HCEC 1CT (cell line): ENCODE data around the gene RMND1.
"Not testable (repeated sequence)": the region's sequence is repeated elsewhere in the genome, so short reads cannot be mapped to it uniquely, and the experiment has no call there.

Experiments
- DNase-seq: peaks from one replicate; pipeline ENCODE4 v3.0.0-alpha.2; 2017

The RMND1 gene

DNA sequence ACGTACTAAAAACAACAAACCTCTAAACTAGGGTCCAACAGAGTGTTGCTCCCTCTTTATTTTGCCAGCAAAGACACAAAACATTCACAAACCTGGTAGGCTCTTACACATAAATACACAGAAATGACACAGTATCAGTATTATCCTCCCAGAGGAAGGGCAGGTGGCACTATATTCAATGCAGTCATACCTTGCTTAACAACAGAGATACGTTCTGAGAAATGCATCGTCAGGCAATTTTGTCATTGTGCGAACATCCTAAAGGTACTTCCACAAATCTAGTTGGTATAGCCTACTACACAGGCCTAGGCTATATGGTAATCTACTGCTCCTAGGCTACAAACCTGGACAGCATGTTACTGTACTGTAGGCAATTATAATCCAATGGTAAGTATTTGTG lies 70.2 kb downstream of the RMND1 start:
- DNase-seq: no peak

DNA sequence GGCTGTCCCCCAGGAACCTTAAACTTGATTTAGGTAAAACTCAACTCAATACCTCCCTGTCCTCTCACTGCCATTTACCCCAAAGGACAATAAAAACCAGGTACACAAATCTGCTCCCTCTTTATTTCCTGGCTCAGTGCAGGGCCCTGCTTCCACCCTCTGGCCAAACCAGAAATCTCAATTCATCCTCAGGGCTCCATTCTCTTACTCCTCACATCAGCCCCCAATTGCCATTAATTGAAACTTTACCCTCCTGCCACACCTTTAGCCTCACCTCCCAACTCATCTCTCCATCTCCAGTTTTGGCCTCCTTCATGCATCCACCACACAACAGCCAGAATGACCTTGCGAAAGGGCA lies 71.1 kb downstream of the RMND1 start:
- no peak for DNase-seq

DNA sequence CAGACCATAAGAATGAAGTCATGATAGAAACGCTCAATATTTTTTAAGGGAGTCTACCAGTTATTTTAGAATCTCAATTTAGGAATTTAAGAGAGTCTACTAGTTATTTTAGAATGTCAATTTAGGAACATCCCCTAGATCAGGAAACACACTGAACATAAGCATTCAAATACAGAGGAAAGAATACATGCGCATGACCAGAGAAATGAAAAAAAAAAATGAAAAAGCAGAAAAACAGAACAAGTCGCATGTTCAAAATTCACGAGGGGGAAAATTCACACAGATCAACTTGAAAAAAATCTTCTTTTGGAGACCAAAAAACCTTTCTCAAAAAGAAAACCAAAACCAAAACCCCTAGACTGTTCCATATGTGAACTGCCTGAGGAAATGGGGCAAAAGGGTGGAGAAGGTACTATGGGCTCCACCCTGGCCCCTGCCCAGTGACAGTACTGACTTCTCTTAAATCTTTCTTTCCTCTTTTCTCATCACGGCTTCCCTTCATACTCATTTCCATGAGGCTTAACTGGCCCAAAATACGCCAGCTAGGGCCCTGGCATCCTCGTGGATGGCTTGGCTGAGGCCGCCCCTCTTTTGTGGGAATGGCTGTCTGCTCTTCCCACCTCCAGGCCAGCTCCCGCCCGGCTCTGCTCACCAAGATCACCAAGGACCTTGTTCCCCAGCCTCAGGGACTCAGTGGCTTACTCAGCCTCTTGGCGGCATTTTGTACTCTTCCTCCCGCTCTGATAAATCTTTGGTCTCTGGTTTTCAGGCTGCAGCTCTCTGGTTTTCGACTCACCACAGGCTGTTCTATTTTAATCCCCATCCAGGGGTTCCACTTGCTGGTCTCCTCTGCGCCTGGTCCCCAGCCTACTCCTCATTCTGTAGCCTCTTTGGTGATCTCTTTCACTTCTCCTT lies 71.7 kb downstream of the RMND1 start:
- DNase-seq: no peak

- no peak for DNase-seq
Measured at GRCh38 chr6:151377095-151377494, 74.8 kb downstream of the RMND1 start.

DNA sequence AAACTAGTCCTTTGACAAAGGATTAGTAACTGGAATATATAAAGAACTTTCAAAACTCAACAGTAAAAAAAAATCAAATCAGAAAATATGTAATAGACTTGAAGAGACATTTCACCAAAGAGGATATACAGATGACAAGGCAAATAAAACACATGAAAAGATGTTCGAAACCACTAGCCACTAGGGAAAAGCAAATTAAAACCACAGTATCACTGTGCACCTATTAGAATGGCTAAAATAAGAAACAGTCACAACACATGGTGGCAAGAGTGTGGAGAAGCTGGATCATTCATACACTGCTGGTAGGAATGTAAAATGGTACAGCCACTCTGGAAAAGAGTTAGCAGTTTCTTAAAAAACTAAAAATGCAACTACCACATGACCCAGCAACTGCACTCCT lies 75.5 kb downstream of the RMND1 start:
- DNase-seq: no peak

- no peak for DNase-seq
Measured at GRCh38 chr6:151375833-151376232, 76.1 kb downstream of the RMND1 start.

GRCh38 chr6:151374036-151374683 lies 77.8 kb downstream of the RMND1 start:
- no peak for DNase-seq

- no peak for DNase-seq
Measured at GRCh38 chr6:151372164-151372563, 79.8 kb downstream of the RMND1 start.

DNA sequence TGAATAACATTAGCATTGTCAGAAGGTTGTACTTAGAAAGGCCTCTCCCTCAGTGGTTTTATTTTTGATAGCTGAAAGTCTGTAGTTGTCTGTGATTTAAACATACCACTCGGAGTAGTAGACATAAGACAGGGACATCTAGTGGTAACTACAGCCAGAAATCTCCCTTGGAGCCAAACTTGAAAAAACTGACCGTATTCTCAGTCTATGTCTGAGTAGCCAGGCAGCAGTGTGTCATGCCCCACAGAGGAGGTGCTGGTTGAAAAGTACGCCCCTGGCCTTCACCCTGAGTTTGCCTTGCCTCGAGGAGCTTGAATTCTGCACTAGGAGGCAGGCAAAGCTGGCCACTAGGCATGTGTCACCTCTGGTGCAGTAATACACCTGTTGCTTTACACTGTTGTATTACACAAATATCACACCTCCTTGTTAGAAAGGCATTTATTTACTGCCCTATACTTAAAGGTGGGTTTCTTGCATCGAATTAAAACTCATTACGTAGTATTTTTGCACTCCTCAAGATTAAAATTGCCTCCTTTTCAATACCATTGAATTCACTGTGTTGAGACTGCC lies 81.3 kb downstream of the RMND1 start:
- DNase-seq: no peak

GRCh38 chr6:151365233-151365632 lies 86.7 kb downstream of the RMND1 start:
- no peak for DNase-seq

GRCh38 chr6:151359486-151359885 lies 92.4 kb downstream of the RMND1 start:
- DNase-seq: no peak

- DNase-seq: no peak
Measured at GRCh38 chr6:151358475-151358874, 93.5 kb downstream of the RMND1 start.

GRCh38 chr6:151357758-151358436 lies 94.0 kb downstream of the RMND1 start:
- no peak for DNase-seq

DNA sequence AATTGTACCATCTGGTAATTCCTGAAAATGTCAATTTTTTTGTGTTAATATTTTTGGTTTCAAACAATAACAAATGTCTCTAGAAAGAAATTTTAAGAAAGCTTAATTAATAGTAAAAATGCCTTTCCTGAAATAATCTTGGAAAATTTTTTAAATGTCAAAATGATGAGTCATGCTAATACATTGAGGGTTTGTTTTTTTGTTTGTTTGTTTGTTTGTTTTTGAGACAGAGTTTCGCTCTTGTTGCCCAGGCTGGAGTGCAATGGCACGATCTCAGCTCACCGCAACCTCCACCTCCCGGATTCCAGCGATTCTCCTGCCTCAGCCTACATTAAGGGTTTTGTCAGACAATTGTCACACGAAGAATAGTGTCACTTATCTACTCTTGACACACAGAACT lies 94.9 kb downstream of the RMND1 start:
- not testable (repeated sequence) for DNase-seq
